NK-92 (cell line): ENCODE results near the gene NUP98.
"Not testable (repeated sequence)": the region's sequence is repeated elsewhere in the genome, so short reads cannot be mapped to it uniquely, and the experiment has no call there.

Experiments
- DNase-seq: peaks from one replicate; lab custom pipeline; 2025; ENCODE audit not compliant: unreplicated experiment; lab: John Stamatoyannopoulos, UW

Gene NUP98

DNA sequence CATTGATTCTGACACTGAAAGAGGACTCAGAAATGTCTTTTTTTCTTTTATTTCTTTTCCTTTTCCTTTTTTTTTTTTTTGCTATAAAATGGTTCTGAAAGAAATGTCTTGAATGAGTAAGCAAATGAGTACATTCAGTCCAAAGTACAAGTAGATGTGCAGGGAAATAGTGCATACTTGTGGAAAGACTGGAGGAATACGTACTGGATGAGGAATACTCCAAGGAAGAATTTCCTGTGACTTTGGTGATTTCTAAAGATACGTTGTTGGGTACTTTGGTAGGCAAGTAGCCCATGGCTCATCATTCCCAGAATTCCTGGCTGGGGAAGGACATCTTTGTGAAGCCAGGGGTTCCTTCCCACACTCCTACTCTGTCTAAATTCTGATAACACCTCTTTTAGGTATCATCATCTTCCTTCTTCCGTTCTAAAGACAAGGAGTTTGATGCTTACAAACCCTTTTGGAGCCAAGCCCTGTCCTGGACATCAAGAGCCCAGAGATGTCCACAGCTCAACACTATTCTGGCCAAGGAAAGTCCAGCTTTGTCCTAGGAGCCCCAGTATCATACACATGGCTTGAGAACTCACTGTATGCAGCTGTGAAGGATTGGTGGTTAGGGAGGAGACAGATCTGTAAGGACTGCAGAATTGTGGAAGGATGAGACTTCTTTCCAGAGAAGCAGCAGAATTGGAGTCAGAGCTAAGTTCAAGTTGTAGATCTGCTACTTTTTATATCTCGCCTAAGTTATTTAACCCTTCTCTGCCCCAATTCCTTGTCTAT lies 4.8 kb upstream of the NUP98 start:
- no peak for DNase-seq

DNA sequence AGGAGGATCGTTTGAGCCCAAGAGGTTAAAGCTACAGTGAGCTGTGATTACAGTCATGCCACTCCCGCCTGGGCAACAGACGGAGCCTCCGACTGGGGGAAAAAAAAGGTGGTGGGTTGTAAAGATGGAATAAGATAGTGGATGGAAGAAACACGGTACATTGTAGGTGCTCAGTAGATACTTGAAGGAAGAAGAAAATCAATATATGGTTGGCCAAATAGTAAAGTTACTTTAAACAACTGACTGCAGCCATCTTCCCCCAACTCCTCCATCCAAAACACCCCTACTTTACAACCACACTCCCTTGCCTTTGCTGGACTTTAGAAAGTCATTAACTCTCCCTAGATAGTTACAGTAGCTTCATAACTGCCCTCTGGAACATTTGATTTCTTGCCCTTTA lies 2.5 kb upstream of the NUP98 start:
- no peak for DNase-seq

- DNase-seq, result no peak
These were observed 1.8 kb upstream of the NUP98 start for GRCh38 chr11:3799143-3799542.

GRCh38 chr11:3796801-3797328 lies 489 bp downstream of the NUP98 start:
- no peak for DNase-seq

GRCh38 chr11:3796346-3796745 lies 1.0 kb downstream of the NUP98 start:
- no peak for DNase-seq

DNA sequence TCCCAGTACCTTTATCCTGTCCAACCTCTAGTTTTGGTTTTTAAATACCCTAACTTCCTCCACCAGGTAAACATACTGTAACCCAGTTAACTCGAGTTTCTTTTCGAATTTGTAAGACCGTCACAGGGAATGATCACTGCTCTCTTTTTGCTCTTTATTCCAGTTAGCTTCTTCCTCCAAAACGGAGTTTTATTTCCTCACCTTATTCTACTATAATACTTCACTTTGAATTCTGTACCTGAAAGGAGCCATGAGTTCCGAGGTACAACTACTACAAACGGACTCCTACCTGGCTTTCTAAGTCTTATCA lies 1.4 kb downstream of the NUP98 start:
- no peak for DNase-seq

- DNase-seq, result no peak
These were observed 2.0 kb downstream of the NUP98 start for GRCh38 chr11:3795131-3796001.

GRCh38 chr11:3794387-3794786 lies 3.0 kb downstream of the NUP98 start:
- DNase-seq, result not testable (repeated sequence)

- no peak for DNase-seq
These were observed 10.4 kb downstream of the NUP98 start for GRCh38 chr11:3786781-3787428.

GRCh38 chr11:3783611-3784010 lies 13.7 kb downstream of the NUP98 start:
- DNase-seq, result no peak

DNA sequence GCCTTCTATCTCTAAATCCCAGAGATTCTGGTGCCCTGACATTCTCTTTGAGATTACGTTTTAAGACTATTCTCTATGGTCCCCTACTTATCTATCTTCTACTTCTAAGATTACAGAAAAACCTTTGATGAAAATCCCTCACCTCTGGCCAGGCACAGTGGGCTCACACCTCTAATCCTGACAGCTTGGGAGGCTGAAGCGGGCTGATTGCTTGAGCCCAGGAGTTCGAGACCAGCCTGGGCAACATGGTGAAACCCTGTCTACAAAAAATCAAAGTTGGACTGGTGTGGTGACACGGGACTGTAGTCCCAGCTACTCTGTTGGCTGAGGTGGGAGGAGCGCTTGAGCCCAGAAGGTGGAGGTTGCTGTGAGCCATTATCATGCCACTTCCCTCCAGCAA lies 14.4 kb downstream of the NUP98 start:
- DNase-seq, result no peak

- DNase-seq, result no peak
These were observed 15.9 kb downstream of the NUP98 start for GRCh38 chr11:3781423-3781822.

DNA sequence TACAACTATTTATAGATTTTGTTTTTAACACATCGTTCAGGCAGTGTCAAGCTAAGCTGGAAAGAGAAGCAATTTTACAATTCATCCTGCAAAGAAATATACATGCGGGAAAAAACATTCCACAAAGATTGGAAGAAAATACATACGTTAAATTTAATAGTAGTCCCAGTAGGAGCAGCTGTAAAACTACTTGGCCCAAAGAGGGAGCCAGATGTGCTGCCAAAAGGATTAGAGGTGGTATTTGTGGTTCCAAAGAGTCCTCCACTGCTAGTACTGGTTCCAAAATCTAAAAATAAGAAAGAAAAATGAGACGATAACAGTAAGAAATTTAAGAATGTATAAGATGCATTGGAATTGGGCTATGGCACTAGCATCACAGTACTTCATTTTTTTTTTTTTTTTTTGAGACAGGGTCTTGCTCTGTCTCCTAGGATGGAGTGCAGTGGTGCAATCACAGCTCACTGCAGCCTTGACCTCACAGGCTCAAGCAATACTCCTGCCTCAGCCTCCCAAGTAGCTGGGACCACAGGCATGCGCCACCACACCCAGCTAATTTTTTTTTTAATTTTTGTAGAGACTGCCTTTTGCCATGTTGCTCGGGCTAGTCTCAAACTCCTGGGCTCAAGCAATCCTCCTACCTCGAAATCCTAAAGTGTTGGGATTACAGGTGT lies 21.5 kb downstream of the NUP98 start:
- no peak for DNase-seq

- DNase-seq, result no peak
These were observed 24.2 kb downstream of the NUP98 start for GRCh38 chr11:3773180-3773579.

GRCh38 chr11:3767536-3767935 lies 29.8 kb downstream of the NUP98 start:
- no peak for DNase-seq

- DNase-seq, result not testable (repeated sequence)
These were observed 30.5 kb downstream of the NUP98 start for GRCh38 chr11:3766836-3767235.

DNA sequence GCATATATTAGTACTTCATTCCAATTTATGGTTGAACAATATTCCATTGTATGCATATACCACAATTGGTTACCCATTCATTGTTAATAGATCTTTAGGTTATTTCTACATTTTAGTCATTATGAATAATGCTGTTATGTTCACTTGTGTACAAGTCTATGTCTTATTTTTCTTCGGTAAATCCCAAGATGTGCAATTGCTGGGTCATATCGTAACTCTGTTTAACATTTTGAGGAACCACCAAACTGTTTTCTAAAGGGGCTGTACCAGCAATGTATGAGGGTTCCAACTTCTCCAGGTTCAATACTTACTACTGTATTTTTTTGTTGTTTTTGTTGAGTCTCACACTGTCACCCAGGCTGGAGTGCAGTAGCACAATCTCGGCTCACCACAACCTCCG lies 33.1 kb downstream of the NUP98 start:
- no peak for DNase-seq

DNA sequence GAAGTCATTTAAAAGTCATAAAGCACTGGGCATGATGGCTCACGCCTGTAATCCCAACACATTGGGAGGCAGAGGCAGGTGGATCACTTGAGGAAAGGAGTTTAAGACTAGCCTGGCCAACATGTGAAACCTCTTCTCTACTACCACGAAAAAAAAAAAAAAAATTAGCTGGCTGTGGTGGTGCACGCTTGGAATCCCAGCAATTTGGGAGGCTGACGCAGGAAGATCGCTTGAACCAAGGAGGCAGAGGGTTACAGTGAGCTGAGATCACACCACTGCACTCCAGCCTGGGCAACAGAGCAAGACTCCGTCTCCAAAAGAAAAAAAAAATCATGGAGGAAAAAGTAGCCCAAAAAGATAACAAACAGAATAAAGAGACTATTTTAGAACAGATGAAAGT lies 42.2 kb downstream of the NUP98 start:
- no peak for DNase-seq

GRCh38 chr11:3753110-3753509 lies 44.2 kb downstream of the NUP98 start:
- DNase-seq, result no peak

GRCh38 chr11:3747704-3748103 lies 49.6 kb downstream of the NUP98 start:
- no peak for DNase-seq

- no peak for DNase-seq
These were observed 52.2 kb downstream of the NUP98 start for GRCh38 chr11:3745161-3745560.
